ENCODE results near the gene KRTAP5-3.

Gene KRTAP5-3

DNA sequence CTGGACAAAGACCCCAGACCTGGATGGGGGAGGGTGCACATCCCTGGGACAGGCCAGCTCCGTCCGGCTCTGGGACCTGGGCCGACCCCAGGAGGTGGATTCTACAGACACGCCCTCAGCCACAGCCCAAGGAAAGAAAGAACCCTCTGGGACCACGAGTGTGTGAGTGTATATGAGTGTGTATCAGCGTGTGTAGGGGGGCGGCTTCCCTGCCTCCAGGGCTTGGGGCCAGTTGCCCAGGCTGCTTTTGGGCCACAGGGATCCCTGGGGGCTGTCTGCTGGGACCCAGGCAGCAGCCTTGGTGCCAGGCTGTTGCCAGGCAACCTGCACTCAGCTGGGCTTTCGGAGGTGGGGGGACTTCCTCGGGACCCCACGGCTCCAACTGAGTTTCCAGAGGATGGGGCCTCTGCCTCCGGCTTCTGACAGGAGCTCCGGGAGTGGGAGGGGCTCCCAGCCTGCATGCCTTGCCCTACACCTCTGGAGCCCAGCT is 45.1 kb downstream of the KRTAP5-3 start:
- no peak for DNase-seq

DNA sequence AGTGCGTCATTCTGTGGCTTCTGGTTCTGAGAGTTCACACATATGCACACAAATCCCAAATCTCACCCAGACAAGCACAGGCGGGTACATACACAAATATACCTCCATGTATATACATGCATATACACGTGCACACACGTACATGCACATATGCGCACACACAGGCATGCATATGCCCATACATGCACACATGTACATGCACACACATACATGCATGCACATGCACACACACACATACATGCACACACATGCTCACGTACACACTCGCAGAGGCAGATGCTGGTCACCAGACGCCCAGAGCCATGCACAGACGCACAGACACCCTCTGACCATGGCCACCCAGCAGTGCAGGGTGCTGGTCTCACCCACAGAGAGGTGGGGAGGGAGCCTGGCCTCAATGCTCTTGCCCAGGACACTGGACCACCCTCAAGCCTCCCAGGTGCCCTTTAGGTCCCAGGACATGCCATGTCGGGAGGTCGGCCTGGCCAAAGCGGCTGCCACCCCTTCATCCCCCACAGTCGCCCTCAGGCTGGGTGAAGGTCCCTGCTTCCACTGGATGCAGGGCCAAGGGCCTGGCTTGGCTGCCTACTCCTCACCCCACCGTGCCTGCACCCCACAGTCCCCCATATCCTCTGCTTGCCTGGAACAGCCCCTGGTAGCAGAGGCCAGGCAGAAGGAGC is 45.7 kb downstream of the KRTAP5-3 start:
- DNase-seq: no peak

- DNase-seq: no peak
Observed at GRCh38 chr11:1561955-1562354, 46.3 kb downstream of the KRTAP5-3 start.

- DNase-seq: no peak
Observed at GRCh38 chr11:1561266-1561665, 47.0 kb downstream of the KRTAP5-3 start.

GRCh38 chr11:1560649-1561251 is 47.5 kb downstream of the KRTAP5-3 start:
- DNase-seq: no peak

DNA sequence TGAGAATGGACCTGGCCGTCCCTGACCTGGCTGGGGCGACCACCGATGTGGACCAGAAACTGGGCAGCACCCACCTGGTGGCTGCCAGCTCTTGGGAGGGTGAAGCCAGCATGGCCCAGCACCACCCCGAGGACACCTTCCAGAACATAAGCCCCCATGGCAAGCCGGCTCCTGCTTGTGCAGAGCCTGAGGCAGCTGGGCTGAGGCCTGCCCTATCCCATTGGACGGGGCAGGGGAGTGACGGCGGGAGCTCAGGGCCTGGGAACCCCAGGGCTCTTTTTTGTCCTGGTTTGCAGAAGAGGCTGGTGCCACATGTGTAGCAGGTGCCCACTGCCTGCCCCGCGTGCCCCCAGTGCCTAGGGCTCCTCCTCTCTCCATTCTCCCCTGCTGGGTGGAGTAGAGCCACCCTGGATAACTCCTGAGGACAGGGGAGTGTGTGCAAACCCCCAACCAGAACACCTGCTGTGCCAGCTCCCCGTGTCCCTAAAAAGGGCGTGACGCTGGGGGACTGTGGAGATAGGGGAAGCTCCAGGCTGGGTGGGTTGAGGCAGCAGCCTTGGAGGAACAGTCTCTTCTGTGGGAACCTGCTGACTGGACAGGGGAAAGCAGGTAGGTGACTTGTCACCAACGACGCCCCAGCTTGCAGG is 48.1 kb downstream of the KRTAP5-3 start:
- DNase-seq: no peak

DNA sequence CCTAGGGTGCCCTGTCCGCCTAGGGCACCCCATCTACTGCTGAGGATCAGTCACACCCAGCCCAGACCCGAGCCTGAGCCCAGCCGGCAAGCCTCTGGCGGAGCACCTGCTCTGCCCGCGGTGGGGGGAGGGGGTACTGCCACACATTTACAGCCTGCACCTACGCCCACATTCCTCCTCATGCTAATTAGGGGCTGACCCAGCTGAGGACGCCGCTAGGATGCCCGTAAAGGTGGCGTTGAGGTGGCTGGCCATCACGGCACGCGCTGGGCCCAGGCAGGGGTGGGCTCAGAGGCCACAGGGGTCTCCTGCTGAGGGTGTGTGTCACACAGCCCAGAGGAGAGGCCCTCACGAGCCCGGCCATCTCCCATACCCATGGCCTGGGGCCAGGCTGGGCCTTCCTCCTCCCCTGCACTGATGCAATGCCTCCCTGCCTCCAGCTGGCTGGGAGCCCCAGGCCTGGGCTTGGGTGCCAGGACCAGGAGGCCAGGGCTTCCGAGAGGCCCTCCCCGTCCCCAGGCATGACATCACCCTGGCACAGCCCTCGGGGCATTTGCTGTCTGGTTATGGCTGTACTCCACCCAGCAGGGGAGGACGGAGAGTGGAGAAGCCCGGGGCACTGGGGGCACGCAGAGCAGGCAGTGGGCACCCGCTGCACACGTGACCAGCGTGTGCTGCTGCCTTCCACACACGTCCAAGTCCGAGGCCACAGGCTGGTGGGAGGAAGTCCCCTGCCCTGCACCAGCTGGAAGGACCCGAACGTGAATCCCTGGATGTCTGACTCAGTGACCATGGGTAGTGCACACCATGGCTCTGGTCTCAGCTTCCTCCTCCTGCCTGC is 48.9 kb downstream of the KRTAP5-3 start:
- DNase-seq: no peak

DNA sequence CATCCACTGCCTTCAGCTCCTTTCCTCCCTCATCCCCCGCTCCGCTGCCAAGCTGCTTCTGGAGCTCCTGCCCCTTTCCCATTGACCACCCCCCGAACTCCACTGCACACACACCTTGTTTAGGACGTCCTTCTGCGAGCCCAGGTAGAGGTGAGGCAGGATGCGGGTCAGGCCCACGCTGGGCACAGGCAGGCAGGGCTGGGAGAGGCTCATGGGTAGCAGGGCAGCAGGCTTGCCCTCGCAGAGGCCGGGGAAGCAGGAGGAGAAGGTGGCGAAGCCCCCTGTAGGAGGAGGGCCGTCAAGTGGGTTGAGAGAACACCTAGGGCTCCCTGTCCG is 49.5 kb downstream of the KRTAP5-3 start:
- DNase-seq: no peak

DNA sequence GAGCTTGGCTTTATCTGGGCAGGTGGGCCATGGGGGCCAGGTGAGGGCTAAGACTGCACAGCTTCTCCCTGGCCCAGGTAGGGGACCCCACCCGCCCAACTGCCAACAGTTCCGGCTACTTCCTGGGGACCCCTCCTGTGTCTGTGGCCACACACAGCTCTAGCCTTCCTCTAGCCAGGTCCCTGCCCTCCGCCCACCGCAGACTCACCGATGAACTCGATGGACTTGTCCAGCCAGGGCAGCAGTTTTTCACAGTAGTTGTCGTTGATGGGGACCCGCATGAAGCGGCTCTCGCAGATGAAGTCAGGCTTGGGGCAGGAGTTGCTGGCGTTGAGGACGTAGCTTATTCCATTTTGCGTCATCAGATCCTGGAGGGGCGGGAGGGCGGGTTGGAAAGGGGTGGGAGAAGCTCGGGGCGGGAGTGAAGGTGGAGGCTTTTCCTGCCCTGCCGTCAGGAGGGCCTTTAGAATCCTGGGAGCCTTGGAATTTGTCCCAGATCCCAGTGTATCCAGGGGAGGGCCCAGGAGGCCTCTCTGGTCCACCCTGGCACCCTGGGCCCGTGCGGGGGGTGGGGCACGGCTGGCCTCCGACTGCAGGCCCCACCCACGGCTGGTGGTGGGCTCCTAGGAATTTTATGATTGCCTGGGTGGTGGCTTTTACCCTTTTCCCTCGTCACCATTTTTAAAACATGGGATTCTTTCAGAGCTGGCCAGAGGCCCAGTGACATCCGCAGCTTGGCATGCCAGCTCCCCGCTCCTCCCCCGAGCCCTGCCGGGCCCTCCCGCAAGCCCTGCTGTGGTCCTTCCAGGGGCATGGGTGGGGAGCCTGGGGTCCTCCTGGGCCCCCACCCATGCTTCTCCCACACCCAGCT is 50.1 kb downstream of the KRTAP5-3 start:
- DNase-seq: no peak

All from stimulated activated CD4-positive, alpha-beta T cell treated with anti-CD3 and anti-CD28 coated beads, Interleukin-2, amount 100 ng/mL, for 24 hours (primary cell).